HG03175 (cell line): ENCODE data around the gene SLC25A30.
A peak's percentile ranks its signal among the peaks of the same experiment; 100 is the strongest.
"Not testable (repeated sequence)": the region's sequence is repeated elsewhere in the genome, so short reads cannot be mapped to it uniquely, and the experiment has no call there.

ENCODE experiments used
- ATAC-seq: cut with Tn5 transposase; IDR thresholded peaks from one replicate; pipeline ENCODE4 v1.9.1; 2021; ENCODE audit warnings: mild to moderate bottlenecking, moderate library complexity; ENCODE audit not compliant: unreplicated experiment

Gene SLC25A30

GRCh38 chr13:45368571-45368970, 49.6 kb downstream of the SLC25A30 start:
- ATAC-seq = no peak

GRCh38 chr13:45368005-45368404, 50.2 kb downstream of the SLC25A30 start:
- no peak for ATAC-seq

DNA sequence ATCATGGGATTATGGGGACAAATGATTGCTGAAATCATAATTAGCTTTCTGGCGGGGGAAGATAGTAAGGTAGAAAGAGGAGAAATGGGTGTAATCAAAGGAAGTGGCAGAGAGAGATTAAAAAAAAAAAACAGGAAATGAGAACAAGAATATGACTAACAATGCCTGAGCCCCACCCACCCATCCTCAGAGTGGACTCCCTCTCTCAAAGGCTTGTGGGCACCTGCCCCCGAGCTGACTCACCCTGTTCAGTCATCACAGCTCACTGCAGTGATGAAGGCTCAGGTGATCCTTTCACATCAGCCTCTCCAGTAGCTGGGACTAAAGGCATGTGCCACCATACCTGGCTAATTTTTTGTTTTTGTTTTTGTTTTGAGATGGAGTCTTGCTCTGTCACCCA, 50.8 kb downstream of the SLC25A30 start:
- peak; percentile 97 for ATAC-seq

DNA sequence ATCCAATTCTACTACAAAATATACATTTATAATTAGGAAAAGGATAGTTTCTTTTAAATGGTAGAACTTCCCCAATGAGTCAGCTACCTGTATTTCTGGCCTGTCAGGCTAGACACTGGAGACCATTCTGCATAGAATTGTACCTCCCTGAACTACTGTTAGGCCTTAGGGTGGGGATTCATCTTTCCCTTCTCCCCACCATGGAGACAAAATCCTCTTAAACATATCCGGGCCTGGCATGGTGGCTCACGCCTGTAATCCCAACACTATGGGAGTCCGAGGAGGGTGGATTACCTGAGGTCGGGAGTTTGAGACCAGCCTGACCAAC, 52.7 kb downstream of the SLC25A30 start:
- no peak for ATAC-seq

DNA sequence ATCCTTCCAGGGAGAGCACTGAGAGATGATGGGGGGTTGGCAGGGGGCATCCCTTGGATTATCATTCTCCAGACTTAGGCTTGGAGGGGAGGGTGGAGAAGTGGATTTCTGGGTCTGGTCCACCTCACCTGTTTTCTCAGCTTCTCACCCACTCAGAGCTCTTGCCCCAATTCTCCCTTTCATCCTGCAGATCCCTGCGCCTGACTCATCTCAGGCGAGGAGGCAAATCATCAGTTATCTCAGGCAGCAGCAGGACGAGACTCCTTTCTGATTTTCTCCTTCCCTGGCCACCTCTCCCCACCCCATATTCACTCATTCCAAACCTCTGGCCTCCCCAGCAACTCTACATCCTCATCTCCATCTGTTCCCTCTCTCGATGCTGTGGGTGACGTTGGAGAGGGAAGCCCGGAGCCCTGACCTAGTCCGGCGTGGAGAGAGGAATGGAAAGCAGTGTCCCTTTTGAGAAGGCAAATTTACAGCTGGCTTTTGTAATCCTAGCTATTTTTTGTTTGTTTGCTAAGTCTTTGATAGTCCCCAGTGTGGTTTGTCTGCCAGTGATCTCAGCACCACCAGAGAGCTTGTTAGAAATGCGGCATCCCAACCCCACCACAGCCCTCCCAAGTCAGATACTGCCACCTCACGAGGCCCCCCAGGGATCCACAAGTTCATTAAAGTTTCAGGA, 53.2 kb downstream of the SLC25A30 start:
- ATAC-seq = no peak

DNA sequence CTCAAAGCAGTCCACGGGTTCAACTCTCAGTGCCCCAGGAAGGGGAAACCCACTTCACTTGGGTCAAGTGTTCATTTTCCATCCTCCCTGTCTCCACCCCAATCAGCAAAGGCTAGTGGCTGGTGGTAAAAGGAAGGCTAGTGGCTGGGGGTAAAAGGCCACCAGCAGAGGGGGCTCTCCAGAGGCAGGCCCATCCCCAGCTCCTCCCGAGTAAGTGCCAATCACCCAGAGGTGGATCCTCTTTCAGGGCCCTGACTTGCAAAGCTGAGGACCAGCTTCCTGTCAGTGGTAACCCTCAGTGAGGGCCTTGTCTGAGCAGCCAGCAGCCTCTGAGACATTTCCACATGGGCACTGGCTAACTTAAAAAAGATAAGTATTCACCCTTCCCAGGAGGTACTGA, 55.2 kb downstream of the SLC25A30 start:
- no peak for ATAC-seq

DNA sequence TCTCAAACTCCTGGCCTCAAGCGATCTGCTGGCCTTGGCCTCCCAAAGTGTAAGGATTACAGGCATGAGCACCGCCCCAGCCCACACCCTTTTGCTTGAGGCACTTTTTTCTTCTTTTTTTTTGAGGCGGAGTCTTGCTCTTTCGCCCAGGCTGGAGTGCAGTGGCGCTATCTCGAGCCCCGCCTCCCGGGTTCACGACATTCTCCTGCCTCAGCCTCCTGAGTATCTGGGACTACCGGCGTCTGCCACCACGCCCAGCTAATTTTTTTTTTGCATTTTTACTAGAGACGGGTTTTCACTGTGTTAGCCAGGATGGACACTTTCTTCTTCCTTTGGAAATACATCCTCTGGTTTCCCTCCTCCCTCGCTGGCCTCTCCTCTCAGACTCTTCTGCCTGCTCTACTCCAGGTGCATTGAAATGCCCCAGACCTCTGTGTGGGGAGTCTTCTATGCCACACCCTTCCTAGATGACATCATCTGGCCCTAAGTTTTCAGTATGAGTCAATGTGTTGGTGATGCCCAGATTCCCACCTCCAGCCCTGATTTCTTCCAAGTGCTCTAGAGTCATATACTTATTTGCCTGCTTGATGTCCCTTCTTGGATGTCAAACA, 56.5 kb downstream of the SLC25A30 start:
- no peak for ATAC-seq

- ATAC-seq = no peak
These were observed 61.1 kb downstream of the SLC25A30 start for GRCh38 chr13:45356966-45357672.

DNA sequence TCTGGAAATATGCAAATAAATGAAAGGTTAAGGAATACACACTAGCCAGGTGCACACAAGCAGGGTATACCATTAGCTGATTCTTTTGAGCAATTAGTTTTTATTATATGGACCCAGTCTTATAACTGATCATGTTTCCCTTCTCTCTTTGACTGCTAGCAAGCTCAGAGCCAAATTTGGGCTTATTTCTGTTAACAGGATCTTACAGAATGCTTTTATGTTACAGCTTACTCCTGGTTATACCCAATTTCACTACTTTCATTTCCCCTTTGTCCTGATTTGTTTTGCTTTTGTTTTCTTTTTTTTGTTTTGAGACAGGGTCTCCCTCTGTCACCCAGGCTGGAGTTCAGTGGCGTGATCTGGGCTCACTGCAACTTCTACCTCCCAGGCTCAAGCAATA, 64.3 kb downstream of the SLC25A30 start:
- ATAC-seq = peak; percentile 51

DNA sequence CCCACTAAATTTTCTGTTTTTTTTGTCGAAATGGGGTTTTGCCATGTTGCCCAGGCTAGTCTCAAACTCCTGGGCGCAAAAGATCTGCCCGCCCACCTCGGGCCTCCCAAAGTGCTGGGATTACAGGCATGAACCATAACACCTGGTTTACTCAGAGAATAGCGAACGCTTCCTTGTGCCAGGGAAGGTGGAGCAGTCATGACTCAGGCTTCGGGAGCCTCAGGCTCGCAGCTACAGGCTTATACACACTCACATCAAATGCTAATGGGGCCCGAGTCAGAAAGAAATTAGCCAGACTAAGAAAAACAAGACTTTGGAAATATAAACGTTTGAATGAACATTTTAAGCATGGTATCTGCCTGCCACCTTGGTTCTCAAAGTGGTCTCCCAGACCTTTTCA, 66.1 kb downstream of the SLC25A30 start:
- ATAC-seq = no peak

DNA sequence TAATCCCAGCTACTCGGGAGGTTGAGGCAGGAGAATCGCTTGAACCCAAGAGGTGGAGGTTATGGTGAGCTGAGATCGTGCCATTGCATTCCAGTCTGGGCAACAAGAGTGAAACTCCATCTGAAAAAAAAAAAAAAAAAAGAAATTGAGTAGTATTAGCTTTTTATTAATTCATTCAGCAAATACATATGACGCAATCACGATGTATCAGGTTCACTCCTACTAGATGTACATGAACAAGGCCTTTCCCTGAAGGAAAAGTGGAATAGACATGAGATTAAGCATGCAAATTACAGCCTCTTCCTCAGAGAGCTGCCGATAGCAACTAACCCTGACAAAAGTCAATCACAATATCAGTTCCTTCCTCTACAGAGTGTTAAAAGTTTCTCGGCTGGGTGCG, 68.0 kb downstream of the SLC25A30 start:
- no peak for ATAC-seq

DNA sequence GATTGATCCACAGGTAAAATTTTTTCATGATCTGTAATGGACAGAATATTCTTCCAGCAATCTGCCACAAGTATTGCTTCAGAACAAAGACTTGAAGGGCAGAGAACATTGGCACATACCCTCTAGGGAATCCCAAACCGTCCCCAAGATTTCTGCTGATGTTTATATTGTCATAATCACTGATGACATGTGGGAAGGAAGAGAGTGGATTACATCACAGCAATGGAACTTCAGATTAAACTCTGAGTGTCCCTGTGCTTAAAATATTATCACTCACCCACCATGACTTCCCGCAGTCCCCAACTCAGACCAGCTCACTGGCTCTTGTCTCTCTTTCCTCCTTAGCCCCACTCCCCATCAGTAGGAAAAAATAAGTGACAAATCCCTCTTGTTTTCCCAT, 68.7 kb downstream of the SLC25A30 start:
- no peak for ATAC-seq

DNA sequence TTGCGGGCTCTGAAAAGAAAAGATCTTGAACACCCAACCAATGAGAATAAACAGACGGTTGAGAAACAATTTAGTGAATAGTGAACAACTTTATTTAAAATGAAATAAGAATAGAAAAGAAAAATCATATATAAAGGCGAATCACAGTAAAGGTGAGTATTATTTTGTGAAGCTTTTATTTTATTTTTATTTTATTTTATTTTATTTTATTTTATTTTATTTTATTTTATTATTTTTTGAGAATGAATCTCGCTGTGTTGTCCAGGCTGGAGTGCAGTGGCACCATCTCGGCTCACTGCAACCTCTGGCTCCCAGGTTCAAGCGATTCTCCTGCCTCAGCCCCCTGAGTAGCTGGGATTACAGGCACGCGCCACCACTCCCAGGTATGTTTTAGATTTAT, 74.1 kb downstream of the SLC25A30 start:
- ATAC-seq = not testable (repeated sequence)
